ENCODE data around the gene PREX1.

The PREX1 gene

GRCh38 chr20:48620507-48621375, 207.1 kb downstream of the PREX1 start:
- DNase-seq (ENCODE audit: low spot score), result peak; percentile 93

DNA sequence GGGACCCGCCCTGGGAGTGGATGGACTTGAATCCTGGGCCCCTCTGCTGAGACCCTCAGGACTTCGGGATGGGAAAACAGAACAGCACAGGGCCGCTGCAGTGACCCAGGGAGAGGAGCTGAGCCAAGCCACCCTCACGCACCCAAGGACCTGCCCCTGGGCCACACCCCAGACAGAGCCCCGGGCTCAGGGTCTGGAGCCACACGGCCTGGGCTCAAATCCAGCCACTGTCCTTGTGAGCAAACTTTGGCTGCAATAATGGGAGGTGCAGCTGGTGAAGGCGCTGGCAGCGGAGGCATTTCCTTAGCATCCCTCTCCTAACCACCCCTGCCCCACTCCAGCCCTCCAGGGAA, 207.7 kb downstream of the PREX1 start:
- DNase-seq (ENCODE audit: low spot score), result no peak

DNA sequence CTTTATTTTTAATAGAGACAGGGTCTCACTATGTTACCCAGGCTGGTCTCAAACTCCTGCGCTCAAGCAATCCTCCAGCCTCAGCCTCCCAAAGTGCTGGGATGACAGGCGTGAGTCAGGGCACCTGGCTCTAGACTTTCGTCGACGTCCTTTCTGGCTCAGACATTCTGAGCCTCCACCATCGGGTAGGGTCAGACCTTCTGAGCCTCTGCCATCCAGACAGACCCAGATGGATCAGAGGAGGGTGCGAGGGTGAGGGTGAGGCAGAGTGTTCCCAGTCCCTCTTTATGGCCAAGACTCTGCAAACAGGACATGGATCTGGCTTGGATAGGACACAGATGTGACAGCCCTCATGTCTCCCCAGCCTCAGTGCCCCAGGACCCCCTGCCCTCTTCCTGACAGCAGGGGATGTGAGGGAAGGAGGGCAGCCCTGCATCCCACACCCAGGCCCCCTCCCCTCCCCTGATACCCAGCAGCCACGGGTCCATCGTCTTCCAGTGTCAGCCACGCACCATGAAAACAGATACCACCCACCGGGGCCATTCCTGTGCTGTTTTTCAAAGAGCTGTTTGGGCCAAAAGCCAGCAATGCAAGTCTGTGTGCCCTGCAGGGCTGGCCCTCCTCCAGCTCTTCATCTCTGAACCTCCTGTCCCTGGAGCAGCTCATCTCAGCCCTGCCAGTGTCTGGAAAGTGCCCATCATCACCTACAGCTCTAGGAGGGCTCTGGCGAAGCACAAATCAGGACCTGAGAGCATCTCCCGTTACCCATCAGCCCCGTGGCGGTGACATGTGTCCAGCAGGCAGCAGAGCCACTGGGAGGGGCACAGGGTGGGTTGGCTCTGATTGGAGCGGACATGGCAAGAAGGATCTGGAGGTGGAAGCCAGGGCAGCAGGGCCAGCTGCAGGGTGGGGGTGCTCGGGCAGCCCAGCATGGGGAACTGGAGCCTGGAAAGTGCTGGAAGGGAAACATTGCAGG, 208.4 kb downstream of the PREX1 start:
- no peak for DNase-seq (ENCODE audit: low spot score)

DNA sequence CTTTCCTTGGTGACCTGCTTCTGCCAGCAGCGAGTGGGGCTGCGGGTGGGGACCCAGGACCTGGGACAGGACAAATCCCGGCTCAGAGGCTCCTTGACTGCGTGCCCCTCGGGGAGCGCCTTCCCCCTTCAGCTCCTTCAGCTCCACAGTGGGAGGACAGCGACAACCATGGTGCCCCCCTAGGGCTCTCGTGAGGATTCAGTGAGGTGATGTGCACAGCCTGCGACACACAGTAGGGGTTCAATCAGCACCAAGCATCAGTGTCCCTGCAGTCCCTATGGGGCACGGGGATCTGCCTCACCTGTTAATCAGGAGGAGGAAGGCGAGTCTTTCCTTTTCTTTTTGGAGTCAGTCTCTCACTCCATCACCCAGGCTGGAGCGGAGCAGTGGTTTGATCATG, 209.2 kb downstream of the PREX1 start:
- DNase-seq (ENCODE audit: low spot score), result no peak

DNA sequence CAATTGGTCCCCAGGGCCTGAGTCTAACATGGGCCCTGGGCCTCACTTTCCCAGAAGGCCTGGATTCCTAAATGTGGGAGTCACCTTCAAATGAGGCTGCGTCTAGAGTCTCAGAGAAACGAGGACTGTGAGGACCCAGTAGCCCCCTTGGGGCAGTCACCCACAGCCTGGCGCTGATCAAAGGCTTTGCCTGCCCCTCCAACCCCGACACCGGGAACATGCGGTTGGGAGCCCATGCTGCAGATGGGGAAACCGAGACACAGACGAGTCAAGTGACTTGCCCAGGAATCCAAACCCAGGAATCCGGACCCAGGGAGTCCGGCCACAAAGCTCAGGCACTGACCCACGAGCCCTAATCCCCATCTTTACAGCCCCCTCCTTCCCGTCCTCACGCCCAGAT, 209.7 kb downstream of the PREX1 start:
- DNase-seq (ENCODE audit: low spot score), result no peak

DNA sequence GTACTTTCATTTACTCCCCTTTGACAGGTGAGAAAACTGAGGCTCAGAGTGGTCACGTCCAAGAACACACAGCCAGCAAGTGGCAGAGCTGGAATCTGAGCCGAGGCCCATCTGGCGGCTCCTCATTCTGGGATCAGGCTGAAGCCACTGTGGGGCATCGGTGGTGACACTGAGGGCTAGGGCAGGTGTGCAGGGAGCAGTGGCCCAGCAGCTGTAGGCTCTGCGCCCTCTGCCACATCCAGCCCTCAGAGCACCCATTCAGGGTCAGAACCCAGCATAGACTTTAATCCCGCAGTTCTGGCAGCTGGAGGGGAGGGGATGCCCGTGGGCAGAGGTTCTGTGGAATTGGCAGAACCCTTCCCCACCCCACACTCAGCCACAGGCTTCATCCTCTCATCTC, 210.3 kb downstream of the PREX1 start:
- DNase-seq (ENCODE audit: low spot score), result no peak

- DNase-seq (ENCODE audit: low spot score), result no peak
Measured at GRCh38 chr20:48616481-48616880, 211.3 kb downstream of the PREX1 start.

DNA sequence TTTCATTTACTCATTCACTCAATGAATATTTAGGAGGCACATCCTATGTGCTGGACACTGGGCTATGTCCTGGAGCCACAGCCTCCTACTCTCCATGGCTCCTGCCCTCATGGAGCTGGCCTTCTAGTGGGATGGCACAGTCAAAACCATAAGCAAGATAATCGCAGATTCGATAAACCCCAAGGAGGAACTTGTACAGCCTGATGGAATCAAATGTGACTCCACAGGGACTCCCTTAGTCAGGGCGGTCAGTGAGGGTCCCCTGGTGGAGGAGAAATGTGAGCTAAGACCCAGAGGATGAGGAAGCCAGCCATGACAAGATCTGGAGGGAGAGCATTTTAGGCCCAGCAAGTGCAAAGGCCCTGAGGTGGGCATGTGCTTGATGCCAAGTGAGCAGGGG, 211.9 kb downstream of the PREX1 start:
- DNase-seq (ENCODE audit: low spot score), result no peak

DNA sequence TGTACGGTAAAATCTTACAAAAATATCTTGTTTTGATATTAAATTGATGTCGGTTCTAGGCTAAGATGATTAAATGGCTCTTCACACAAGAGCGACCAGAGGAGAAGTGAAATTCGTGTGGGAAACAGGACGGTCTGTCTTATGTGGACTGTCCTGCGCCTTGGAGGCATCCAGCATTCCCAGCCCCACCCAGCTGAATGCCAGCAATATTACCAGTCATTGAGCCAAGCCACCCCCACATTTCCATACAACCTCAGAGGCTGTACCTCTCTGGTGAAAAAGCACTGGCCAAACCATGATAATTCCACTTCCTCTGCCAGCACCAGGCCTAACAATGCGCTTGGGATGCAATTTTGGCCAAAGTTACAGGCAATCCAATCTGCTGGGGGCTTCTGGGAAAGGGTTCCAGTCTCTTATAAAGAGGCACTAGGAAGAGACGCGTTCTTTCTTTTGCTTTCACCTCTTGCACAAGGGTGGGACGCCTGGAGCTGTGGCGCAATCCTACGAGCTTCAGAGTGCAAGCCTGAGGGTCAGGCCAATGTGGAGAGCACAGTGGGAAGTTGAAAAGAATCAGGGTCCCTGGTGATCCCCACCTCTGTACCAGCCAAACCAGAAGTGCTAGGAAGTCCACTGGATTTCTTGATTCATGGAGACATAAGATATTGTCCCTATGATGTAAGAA, 213.1 kb downstream of the PREX1 start:
- DNase-seq (ENCODE audit: low spot score), result peak; percentile 2

- DNase-seq (ENCODE audit: low spot score), result no peak
Measured at GRCh38 chr20:48613926-48614325, 213.9 kb downstream of the PREX1 start.

- DNase-seq (ENCODE audit: low spot score), result no peak
Measured at GRCh38 chr20:48612335-48612734, 215.5 kb downstream of the PREX1 start.

DNA sequence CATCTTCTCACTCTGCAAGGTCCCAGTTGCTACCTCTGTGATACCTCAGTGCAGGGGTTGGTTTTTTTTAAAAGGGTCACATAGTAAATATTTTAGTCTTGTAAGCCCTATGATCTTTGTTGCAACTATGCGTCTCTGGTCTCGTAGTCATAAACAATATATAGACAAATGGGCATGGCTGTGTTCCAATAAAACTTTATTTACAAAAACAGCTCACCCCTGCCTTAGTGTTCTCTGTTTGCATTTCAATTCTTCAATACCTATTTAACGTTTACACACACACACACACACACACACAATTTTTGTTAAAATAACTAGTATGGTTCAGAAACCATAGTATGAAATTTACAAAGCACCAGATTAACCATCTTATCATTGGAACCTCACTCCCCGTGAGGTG, 216.8 kb downstream of the PREX1 start:
- no peak for DNase-seq (ENCODE audit: low spot score)

DNA sequence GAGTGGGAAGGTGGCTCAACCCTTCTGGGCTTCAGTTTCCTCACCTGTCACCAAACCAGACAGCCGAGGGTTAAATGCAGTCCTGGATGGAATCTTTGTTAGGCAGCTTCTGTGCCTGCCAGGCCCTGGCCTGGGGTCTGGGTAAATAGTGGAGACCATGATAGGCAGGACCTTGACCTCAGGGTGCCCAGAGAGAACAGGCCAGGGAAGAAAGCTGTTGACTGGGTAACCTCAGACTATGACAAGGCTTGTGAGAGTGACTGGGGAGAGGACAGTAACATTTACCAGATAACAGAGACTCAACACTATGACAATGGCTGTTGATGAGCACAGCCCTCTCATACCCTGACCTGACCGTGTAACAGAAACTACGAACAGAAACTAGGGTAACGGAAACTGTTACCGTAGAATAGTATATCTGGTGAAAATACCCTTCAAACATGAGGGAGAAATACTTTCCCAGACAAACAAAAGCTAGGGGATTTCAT, 218.3 kb downstream of the PREX1 start:
- no peak for DNase-seq (ENCODE audit: low spot score)

DNA sequence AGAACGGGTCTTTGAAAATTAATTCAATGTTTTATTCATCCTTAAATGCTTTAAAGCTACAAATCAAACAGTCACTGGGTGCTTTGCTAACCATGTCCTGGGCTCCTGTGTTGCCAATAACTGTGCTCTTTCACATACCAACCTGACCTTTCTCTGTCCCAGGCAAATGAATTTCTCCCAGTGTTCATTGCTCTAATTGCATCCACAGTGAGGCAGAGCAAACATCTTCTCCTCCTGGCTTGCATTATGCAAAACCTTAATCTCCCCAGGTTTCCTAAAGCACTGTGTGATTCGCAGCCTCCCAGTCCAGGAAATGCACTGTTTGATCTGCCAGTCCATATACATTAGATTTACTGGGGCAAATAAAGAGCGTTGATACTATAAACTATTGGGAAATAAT, 219.0 kb downstream of the PREX1 start:
- DNase-seq (ENCODE audit: low spot score), result no peak

DNA sequence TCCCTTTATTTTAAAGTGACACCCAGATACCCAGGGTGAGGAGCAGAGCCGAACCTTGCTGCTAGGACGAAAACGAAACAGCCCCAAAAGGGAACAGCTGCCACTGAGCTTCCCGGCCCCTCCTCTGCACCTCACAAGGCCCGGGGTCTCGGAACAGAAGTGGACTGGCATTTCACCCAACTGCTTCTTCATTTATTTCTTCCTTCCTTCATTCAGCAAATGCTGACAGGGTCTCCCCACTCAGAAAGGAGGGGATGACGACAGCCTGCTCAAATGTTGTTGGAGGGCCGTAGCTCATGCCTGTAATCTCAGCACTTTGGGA, 220.3 kb downstream of the PREX1 start:
- no peak for DNase-seq (ENCODE audit: low spot score)

GRCh38 chr20:48606841-48607543, 220.8 kb downstream of the PREX1 start:
- DNase-seq (ENCODE audit: low spot score), result no peak

DNA sequence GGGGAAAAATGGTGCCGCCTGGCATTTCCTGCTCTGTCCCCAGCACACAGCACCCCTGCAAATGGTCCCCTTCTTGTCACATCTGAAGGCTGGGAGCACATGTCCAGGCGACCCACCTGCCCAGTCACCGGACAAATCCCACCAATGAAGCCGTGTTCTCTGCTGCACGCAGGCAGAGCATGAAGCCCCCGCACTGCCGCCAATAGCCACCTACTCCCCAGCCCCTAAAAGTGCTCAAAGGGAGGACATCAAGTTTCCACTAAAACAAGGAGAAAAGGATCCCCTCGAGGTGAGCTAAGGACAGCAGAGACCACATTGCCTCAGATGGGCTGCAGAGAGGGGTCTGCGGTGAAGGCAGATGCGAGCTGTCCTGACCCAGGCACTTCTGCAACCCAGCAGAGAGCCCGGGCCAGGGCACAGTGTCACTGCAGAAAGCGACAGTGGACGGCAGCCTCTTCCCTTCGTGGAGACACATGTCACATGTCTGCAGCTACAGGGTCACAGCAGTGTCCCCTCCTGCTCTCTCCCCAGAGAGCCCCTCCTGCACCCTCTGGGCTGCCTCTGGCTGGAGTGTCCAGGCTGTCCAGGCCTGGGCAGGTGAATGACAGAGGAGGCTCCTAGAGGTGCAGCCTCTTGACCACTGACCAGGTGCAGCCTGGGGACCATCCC, 221.5 kb downstream of the PREX1 start:
- no peak for DNase-seq (ENCODE audit: low spot score)

GRCh38 chr20:48605364-48606171, 222.2 kb downstream of the PREX1 start:
- no peak for DNase-seq (ENCODE audit: low spot score)

DNA sequence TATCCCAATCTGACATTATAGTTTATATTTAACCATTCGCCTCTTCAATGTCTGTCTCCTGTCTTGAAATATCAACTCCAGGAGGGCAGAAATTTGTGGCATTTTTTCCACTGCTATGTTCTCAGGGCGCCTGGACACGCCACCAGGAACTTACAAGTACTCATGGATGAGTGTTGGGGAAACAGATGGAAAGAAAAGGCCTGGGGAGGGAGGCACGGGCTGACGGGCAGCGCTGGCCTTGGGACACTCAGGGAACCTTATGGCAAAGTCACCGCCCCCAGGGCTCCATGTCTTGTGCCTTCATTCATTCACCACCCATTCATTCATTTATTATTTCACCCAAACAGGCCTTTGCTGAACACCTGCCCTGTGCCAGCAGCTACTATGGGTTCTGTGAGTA, 222.9 kb downstream of the PREX1 start:
- no peak for DNase-seq (ENCODE audit: low spot score)

DNA sequence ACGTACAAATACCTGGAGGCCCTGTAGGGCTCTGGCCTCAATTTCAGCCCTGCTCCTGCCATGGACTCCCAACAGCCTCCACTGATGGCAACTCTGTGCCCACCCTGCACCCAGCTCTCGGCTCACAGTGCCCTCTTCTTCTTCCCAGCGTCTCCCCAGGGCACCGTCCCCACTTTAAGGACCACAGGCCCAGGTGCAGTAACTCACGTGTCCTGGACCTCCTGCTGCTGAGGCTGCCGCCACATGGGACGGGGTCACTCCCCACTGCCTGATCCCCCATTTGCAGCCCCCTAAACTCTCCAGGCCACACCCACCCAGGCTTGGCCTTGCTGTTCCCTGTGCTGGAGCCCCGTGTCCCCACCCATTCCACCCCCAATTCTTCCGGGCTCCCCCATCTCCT, 223.4 kb downstream of the PREX1 start:
- DNase-seq (ENCODE audit: low spot score), result no peak
